DMS153 treated with DMSO at 0.1 percent for 48 hours (cell line): ENCODE results near the gene BEX3.
"Not testable (repeated sequence)": the region's sequence is repeated elsewhere in the genome, so short reads cannot be mapped to it uniquely, and the experiment has no call there.

Source experiments
- DNase-seq: peaks from one replicate; lab custom pipeline; 2025; ENCODE audit not compliant: unreplicated experiment; lab: John Stamatoyannopoulos, UW

BEX3 gene

GRCh38 chrX:103378990-103379389 is 2.7 kb downstream of the BEX3 start:
- no peak for DNase-seq

- DNase-seq: no peak
Observed at GRCh38 chrX:103382877-103383276, 6.5 kb downstream of the BEX3 start.

GRCh38 chrX:103384672-103385071 is 8.3 kb downstream of the BEX3 start:
- no peak for DNase-seq

- not testable (repeated sequence) for DNase-seq
Observed at GRCh38 chrX:103385283-103385830, 9.0 kb downstream of the BEX3 start.

- no peak for DNase-seq
Observed at GRCh38 chrX:103386332-103386731, 10.0 kb downstream of the BEX3 start.

- DNase-seq: no peak
Observed at GRCh38 chrX:103393487-103393886, 17.1 kb downstream of the BEX3 start.

GRCh38 chrX:103396186-103396585 is 19.8 kb downstream of the BEX3 start:
- DNase-seq: no peak

- DNase-seq: no peak
Observed at GRCh38 chrX:103396660-103397059, 20.3 kb downstream of the BEX3 start.

- DNase-seq: no peak
Observed at GRCh38 chrX:103397707-103398106, 21.4 kb downstream of the BEX3 start.

- no peak for DNase-seq
Observed at GRCh38 chrX:103398421-103398864, 22.1 kb downstream of the BEX3 start.

- DNase-seq: no peak
Observed at GRCh38 chrX:103399744-103400143, 23.4 kb downstream of the BEX3 start.

GRCh38 chrX:103400931-103401330 is 24.6 kb downstream of the BEX3 start:
- DNase-seq: no peak

- peak; percentile 3 for DNase-seq
Observed at GRCh38 chrX:103404231-103405008, 28.1 kb downstream of the BEX3 start.

GRCh38 chrX:103405009-103405333 is 28.6 kb downstream of the BEX3 start:
- no peak for DNase-seq

GRCh38 chrX:103406256-103406655 is 29.9 kb downstream of the BEX3 start:
- no peak for DNase-seq

- DNase-seq: no peak
Observed at GRCh38 chrX:103407776-103408175, 31.4 kb downstream of the BEX3 start.

- not testable (repeated sequence) for DNase-seq
Observed at GRCh38 chrX:103411721-103412120, 35.4 kb downstream of the BEX3 start.

- DNase-seq: no peak
Observed at GRCh38 chrX:103413705-103414387, 37.5 kb downstream of the BEX3 start.

GRCh38 chrX:103414561-103414960 is 38.2 kb downstream of the BEX3 start:
- DNase-seq: no peak

GRCh38 chrX:103415068-103415467 is 38.7 kb downstream of the BEX3 start:
- no peak for DNase-seq

GRCh38 chrX:103415528-103415927 is 39.2 kb downstream of the BEX3 start:
- DNase-seq: no peak

- DNase-seq: no peak
Observed at GRCh38 chrX:103417370-103417769, 41.0 kb downstream of the BEX3 start.
